IPS-20b (cell line): Measurements from ENCODE around the gene GINS1.

Experiments
- H3K27ac ChIP-seq: one replicate; pipeline ENCODE4 v1.5.1; 2013; ENCODE audit warnings: low read length
- H3K27me3 ChIP-seq: 2 replicates; pipeline ENCODE4 v1.6.1; 2013; ENCODE audit warnings: mild to moderate bottlenecking, low read length, inconsistent platforms; ENCODE audit not compliant: insufficient read depth
- H3K36me3 ChIP-seq: 2 replicates; pipeline ENCODE4 v1.6.1; 2013; ENCODE audit warnings: low read depth, mild to moderate bottlenecking, inconsistent platforms, low read length, moderate library complexity; ENCODE audit not compliant: insufficient read depth
- H3K4me1 ChIP-seq: 2 replicates; pipeline ENCODE4 v1.6.1; 2013; ENCODE audit warnings: mild to moderate bottlenecking, control low read depth, inconsistent platforms, low read length, moderate library complexity; ENCODE audit not compliant: insufficient read depth
- H3K4me3 ChIP-seq: 2 replicates; pipeline ENCODE4 v1.5.1; 2013; ENCODE audit warnings: mild to moderate bottlenecking, low read length, inconsistent platforms
- H3K9ac ChIP-seq: 2 replicates; pipeline ENCODE4 v1.6.1; 2013; ENCODE audit warnings: low read depth, mild to moderate bottlenecking, inconsistent platforms, low read length, moderate library complexity
- H3K9me3 ChIP-seq: 2 replicates; pipeline ENCODE4 v1.6.1; 2013; ENCODE audit warnings: mild to moderate bottlenecking, low read depth, low read length, inconsistent platforms; ENCODE audit not compliant: insufficient read depth

GINS1 gene

DNA sequence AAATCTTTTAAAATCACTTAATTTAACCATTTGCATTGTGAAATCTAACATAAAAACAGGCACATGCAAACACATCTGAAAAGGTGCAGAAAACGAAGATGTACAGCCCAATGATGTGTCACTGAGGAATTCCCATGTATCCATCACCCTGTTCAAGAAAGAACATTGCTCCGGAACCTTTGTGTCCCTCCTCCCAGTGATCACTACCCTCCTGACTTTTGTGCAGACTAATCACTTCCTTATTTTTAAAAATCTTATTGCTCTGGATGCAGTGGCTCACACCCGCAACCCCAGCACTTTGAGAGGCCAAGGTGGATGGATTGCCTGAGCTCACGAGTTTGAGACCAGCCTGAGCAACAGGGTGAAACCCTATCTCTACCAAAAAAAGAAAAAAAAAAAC, 14.6 kb downstream of the GINS1 start:
- Histone ChIP-seq H3K27me3 (no peaks in the 10 kb centered on the region), H3K4me1 (no peaks in the 10 kb centered on the region), H3K9me3 (no peaks in the 10 kb centered on the region), H3K36me3 (peaks cover 95% of the 10 kb centered on the region), H3K9ac (no peak overlapping the region), H3K4me3 (no peak overlapping the region), H3K27ac (no peak overlapping the region)

DNA sequence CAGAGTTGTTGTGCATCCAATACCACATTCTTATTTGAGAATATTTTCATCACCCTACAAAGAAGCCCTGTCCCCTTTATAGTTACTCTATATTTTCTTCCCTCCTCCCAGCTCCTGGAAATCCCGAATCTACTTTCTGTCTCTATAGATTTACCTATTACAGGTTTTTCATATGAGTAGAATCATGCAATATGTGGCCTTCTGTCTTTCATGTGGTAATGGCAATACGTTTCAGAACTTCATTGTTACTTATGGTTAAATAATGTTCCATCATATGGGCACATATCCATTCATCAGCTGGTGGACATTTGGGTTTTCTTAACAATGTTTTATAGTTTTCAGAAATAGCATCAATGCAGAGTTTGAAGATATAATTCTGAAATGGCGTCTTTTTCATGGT, 17.1 kb downstream of the GINS1 start:
- H3K27me3 ChIP-seq, result no peaks in the 10 kb centered on the region
- H3K4me1 ChIP-seq, result no peaks in the 10 kb centered on the region
- H3K9ac ChIP-seq, result no peak overlapping the region
- no peaks in the 10 kb centered on the region for H3K9me3 ChIP-seq
- no peak overlapping the region for H3K27ac ChIP-seq
- peaks cover 93% of the 10 kb centered on the region for H3K36me3 ChIP-seq
- H3K4me3 ChIP-seq, result no peak overlapping the region

DNA sequence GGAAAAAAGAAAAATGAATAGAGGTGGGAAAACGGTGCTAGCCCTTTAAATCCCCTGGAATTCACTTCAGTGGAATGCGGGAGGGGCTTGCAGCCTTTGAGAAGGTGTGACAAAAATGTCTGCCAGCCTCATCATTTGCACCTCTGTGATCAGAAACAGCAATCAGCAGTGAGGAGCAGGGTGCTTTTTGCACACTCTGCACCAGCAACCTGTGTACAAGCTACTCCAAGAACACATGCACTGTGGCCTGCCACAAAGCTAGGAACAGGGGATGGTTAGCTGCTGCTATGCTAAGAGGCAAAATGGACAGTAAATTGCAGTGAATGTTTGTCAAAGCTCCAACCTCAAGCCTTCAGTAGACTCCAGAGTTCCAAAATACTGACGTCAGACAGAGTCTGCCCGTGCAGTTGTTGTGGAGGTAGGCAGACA, 29.7 kb downstream of the GINS1 start:
- Histone ChIP-seq H3K4me1 (peaks cover 16% of the 10 kb centered on the region; the same call in 1 of the 2 replicates), H3K27ac (peak overlapping the region; percentile 82), H3K27me3 (no peaks in the 10 kb centered on the region), H3K9me3 (no peaks in the 10 kb centered on the region), H3K4me3 (peak overlapping the region; percentile 45), H3K9ac (peak overlapping the region; percentile 71; the same call in 1 of the 2 replicates), H3K36me3 (peaks cover 87% of the 10 kb centered on the region)

DNA sequence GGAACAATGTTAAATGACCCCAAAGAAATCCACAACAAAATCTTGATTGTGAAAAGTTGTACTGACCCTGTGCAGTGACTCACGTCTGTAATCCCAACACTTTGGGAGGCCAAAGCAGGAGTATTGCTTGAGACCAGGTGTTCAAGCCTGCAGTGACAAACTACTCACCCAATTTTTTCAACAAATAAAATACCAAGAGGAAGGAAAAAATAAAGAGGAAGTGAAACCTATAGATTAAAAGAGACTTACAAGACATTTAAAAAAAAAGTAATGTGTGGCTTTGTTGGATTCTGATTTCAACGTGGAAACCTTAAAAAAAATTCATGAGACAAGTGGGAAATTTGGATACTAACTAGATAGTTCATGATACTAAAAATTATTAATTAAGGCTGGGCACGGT, 31.9 kb downstream of the GINS1 start:
- Histone ChIP-seq H3K36me3 (peaks cover 87% of the 10 kb centered on the region), H3K9ac (no peak overlapping the region), H3K4me3 (no peak overlapping the region), H3K9me3 (no peaks in the 10 kb centered on the region), H3K4me1 (peaks cover 16% of the 10 kb centered on the region; the same call in 1 of the 2 replicates), H3K27me3 (no peaks in the 10 kb centered on the region), H3K27ac (no peak overlapping the region)

DNA sequence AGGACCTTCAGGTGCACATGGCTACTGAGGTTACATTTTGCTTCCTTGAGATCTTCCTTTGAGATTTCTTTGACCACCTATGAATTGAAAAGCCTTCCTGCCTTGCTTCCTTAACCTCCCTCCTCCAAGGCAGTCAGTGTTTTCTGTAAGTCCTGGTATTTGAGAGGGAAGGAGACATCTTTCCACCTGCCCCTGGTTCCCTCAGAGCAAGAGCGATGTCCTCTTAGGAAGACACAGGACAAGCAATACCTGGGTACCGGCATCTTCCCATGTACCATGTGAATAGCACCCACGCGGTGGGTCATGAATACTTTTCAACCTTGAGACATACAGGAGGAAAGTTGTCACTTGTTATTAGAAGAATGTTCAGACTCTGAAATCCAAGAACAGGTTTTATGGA, 37.1 kb downstream of the GINS1 start:
- Histone ChIP-seq H3K27me3 (no peaks in the 10 kb centered on the region), H3K36me3 (peaks cover 85% of the 10 kb centered on the region), H3K27ac (no peak overlapping the region), H3K4me1 (no peaks in the 10 kb centered on the region), H3K9me3 (no peaks in the 10 kb centered on the region; the same call in 1 of the 2 replicates), H3K4me3 (no peak overlapping the region), H3K9ac (no peak overlapping the region)

DNA sequence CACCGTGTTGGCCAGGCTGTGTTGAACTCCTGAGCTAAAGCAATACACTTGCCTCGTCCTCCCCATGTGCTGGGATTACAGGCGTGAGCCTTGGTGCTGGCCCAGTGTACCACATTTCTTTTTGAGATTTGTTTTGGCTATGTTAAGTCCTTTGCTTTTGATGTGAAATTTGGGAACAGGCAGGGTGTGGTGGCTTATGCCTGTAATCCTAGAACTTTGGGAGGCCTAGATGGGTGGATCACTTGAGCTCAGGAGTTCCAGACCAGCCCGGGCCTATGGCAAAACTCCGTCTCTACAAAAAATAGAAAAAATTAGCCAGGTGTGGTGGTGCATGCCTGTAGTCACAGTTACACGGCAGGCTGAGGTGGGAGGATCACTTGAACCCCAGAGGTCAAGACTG, 40.2 kb downstream of the GINS1 start:
- Histone ChIP-seq H3K9me3 (no peaks in the 10 kb centered on the region; the same call in 1 of the 2 replicates), H3K4me1 (no peaks in the 10 kb centered on the region), H3K9ac (no peak overlapping the region), H3K36me3 (peaks cover 81% of the 10 kb centered on the region), H3K27me3 (no peaks in the 10 kb centered on the region), H3K4me3 (no peak overlapping the region), H3K27ac (no peak overlapping the region)

DNA sequence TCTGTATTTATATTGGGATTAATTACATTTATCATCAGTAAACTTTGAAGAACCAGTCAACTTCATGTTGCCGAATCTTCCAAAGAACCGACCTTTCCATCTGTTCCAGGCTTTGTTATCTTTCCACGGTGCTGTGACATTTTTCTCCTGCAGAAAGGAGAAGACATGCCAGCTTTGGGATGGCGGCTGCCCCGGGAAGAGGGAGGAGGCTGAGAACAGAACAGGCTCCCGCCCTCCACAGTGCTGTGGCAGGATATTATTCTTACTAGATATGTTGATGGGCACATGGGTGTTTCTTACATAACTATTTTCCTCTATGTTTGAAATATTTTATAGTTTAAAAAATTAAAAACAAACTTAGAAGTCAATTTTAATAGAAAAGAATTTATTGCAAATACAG, 44.9 kb downstream of the GINS1 start:
- no peaks in the 10 kb centered on the region for H3K4me1 ChIP-seq
- peaks cover 71% of the 10 kb centered on the region for H3K36me3 ChIP-seq
- H3K27ac ChIP-seq, result no peak overlapping the region
- no peak overlapping the region for H3K4me3 ChIP-seq
- H3K9me3 ChIP-seq, result no peaks in the 10 kb centered on the region; the same call in 1 of the 2 replicates
- no peak overlapping the region for H3K9ac ChIP-seq
- H3K27me3 ChIP-seq, result no peaks in the 10 kb centered on the region

DNA sequence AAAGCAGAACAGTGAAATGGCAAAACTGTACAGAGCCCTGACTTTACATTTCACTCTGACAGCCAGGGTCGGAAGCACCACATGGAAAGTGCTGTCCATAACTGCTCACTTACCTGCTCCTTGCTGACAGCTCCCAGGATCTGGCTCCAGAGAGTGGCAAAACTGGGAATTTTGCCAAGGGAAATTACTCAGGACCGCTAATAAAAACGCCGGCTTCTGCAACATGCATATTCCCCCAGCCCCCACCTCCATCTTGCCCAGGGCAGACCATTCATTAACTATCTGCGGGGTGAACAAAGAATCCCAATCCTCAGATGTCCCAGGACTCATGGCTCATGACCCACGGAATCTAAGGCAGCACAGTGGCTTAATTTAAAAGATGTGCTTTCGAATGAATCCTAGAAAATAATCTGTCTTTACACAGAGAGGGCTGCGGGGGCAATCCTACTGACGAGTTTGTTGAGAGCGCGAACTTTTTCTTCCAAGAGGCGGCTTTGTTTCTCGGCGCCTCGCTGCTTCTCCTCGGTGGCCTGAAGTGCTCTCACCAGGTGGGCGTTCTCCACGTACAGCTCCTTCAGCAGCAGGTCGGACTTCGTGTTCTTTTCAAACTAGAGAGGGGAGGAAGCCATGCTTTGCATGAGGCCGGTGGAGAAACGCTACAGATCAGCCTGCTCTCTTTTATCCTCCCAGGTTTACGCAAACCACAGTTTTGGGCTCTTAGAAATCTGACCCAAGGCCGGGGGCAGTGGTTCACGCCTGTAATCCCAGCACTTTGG, 45.8 kb downstream of the GINS1 start:
- no peak overlapping the region for H3K27ac ChIP-seq
- H3K9ac ChIP-seq, result no peak overlapping the region
- H3K36me3 ChIP-seq, result peaks cover 71% of the 10 kb centered on the region
- no peaks in the 10 kb centered on the region for H3K27me3 ChIP-seq
- no peaks in the 10 kb centered on the region; the same call in 1 of the 2 replicates for H3K9me3 ChIP-seq
- H3K4me1 ChIP-seq, result no peaks in the 10 kb centered on the region
- H3K4me3 ChIP-seq, result no peak overlapping the region

DNA sequence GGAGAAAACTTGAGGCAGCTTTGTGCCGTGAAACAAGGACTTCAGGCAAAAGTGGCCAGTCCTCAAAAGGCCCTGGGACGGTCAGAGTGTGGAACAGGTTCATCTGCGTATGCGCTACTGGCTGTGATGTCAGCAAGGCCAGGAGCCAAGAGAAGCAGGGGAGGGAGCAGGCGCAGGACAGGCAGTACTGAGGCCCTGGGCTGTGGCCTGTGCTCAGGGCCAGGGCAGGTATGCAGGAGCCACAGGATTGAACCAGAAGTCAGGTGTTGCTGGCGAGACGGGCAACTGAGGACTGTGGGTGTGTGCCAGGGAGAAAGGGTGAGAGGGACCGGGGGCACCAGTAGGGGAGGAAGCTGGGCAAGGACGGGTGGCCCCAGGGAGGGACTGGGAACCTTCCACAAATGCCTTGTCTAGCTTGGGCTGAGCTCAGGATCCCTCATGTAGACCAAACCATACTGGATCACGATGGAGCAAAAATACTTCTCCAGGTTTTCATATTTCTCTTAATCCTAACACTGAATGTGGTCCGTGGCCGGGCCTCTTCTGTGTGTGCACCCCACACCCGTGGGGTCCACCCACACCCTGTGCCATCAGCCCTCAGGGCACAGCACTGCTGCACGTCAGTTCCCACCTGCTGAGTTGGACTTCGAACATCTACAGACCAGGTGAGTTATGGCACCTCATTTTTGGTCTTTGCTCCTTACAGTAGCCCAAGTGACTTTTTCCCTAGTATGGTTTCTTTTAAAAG, 46.9 kb downstream of the GINS1 start:
- peaks cover 76% of the 10 kb centered on the region for H3K36me3 ChIP-seq

DNA sequence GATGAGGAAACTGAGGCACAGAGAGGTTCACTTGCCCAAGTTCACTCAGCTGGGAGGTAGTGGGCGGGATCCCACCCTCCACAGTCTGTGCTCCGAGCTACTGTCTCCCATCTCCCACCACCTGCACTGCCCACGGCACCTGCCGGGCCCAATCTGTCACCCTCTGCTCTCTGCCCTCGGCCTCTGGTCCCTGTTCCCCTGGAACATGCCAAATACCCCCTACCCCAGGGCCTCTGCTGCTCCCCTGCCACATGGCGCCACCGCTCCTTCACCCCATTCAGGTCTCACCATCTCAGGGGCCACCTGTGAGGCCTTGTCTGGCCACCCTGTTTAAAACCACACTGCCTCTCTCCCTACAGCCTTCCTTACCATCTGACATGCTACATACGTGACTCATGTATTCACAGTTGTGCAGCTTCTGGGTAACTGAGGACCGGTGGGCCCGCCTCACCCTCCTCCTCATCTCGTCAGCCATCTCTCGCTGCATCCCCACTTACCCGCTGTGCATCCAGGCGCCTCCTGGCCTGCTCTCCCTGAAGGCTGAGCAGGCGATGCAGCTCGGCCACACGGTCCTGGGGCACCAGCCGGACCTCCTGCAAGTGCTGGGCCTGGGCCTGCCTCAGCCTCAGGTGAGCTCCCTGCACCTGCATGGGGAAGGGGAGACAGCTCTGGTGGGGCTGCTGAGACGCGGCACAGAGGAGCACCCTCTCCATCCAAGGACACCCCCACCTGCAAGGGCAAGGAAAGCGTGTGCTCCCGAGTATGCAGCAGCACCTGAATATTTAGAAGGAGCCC, 50.6 kb downstream of the GINS1 start:
- no peaks in the 10 kb centered on the region for H3K27me3 ChIP-seq
- H3K27ac ChIP-seq, result no peak overlapping the region
- H3K9me3 ChIP-seq, result no peaks in the 10 kb centered on the region
- H3K36me3 ChIP-seq, result peaks cover 77% of the 10 kb centered on the region
- H3K9ac ChIP-seq, result no peak overlapping the region
- H3K4me1 ChIP-seq, result no peaks in the 10 kb centered on the region
- H3K4me3 ChIP-seq, result no peak overlapping the region

More for the DNA sequence above, 46.9 kb downstream of the GINS1 start:
- Histone ChIP-seq H3K27me3 (no peaks in the 10 kb centered on the region), H3K27ac (no peak overlapping the region), H3K9ac (no peak overlapping the region), H3K9me3 (no peaks in the 10 kb centered on the region), H3K4me1 (no peaks in the 10 kb centered on the region), H3K4me3 (no peak overlapping the region)

DNA sequence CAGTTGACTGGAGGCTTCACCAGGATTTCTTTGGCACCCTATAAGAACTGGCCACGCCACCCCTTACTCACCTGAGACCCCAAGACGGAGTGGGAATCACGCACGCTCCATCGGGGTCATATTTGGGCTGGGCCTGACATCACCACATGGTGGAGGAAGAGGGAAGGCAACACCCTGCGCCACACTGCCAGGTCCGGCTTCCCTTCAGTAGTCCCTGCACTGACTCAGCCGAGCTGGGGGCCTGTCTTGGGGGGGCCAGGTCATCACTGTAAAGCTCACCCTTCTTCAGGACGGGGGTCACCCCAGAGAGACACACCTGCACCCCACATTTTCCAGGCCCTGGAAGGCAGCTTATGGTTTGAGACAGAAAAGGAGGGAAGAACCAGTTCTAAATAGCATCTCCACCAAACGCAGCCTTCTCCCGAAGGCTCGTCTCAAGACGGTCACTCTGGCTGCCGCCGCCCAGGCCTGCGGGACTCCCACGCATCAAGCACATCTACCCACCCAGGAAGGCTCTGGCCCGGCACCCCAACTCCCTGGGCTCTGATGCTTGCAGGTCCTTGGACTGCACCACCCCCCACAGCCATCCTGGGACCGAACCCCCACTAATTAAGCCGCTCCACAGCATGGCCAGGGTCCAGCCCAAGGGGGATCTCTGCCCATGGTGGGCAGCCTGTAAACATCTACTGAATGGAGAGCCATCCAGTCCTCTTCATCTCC, 51.8 kb downstream of the GINS1 start:
- H3K36me3 ChIP-seq, result peaks cover 76% of the 10 kb centered on the region

More for the DNA sequence above, 51.8 kb downstream of the GINS1 start:
- no peaks in the 10 kb centered on the region for H3K9me3 ChIP-seq
- no peak overlapping the region for H3K4me3 ChIP-seq
- H3K27me3 ChIP-seq, result no peaks in the 10 kb centered on the region
- H3K4me1 ChIP-seq, result no peaks in the 10 kb centered on the region
- H3K27ac ChIP-seq, result no peak overlapping the region
- no peak overlapping the region for H3K9ac ChIP-seq
